K562 (cell line): Measurements from ENCODE around the gene RMC1. TPM values are rescaled to one million over a fixed set of nuclear protein-coding genes. Genes with fewer than 3 reads are reported as not detected.

Experiments used
- ATAC-seq: fragments of 200-7000 bp; cut with Tn5 transposase; 3 replicates; pipeline ENCODE4 v1.9.1; 2020; ENCODE audit warnings: moderate library complexity
- BruUV-seq: library from RNA; stranded (reverse); fragments of 400-500 nt; replicated peaks from 2 replicates; lab custom pipeline; 2021; lab: Mats Ljungman, UMichigan
- CTCF ChIA-PET: fragments of 300-600 bp; formaldehyde crosslinking; extraction: SDS; loops from one replicate; lab custom pipeline; 2021; ENCODE audit warnings: low intra/inter-chr PET ratio; lab: Yijun Ruan, JAX
- POLR2A ChIA-PET: fragments of 300-600, 350-650 bp; sonication (Branson Sonifier 250); formaldehyde crosslinking; extraction: SDS; loops from one replicate; lab custom pipeline; 2021; ENCODE audit warnings: antibody characterized with exemption, inconsistent platforms; lab: Yijun Ruan, JAX
- DNase-seq, 4 experiments: peaks; one replicate each; pipeline versions ENCODE4 v3.0.0 to v3.0.0-alpha.2; 2011 to 2018; ENCODE audit warnings: low spot score in 3 of 4, mixed read lengths in 3 of 4; ENCODE audit errors: extremely low read depth in 1 of 4
- FAIRE-seq: peaks from 2 replicates; lab custom pipeline; 2011; peaks lifted over from hg19 to GRCh38; lab: Jason Lieb, UNC
- H2AFZ ChIP-seq: 2 replicates; pipeline ENCODE4 v1.6.0; 2011; ENCODE audit warnings: low read depth, low read length, control low read depth, inconsistent platforms
- H3K27ac ChIP-seq: fragments of 200-600 bp; 3 replicates; pipeline ENCODE4 v1.8.0; 2011; ENCODE audit warnings: low read depth, mild to moderate bottlenecking, control low read depth, inconsistent platforms, low read length, moderate library complexity, mixed read lengths; ENCODE audit errors: extremely low read depth
- H3K27me3 ChIP-seq, 2 experiments: fragments of 300-600 bp in 1 of 2; 2 replicates in 1 of 2; 3 replicates in 1 of 2; pipeline versions ENCODE4 v1.6.0 to v1.8.0; 2011; ENCODE audit warnings: inconsistent platforms in 2 of 2, low read length in 2 of 2, mild to moderate bottlenecking in 1 of 2, mixed read lengths in 1 of 2, moderate library complexity in 1 of 2; ENCODE audit not compliant: control insufficient read depth in 2 of 2, insufficient read depth in 2 of 2
- H3K36me3 ChIP-seq: fragments of 300-600 bp; 3 replicates; pipeline ENCODE4 v1.8.0; 2011; ENCODE audit warnings: mild to moderate bottlenecking, low read length, inconsistent platforms; ENCODE audit not compliant: control insufficient read depth, insufficient read depth
- H3K4me1 ChIP-seq, 2 experiments: fragments of 200-600 bp in 1 of 2; replicated peaks in 1 of 2; 2 replicates in 1 of 2; 3 replicates in 1 of 2; pipeline versions ENCODE4 v1.5.1 to v1.8.0; 2011; ENCODE audit warnings: inconsistent platforms in 2 of 2, low read length in 2 of 2, mild to moderate bottlenecking in 1 of 2, mixed read lengths in 1 of 2, moderate library complexity in 1 of 2; ENCODE audit not compliant: control insufficient read depth in 2 of 2, insufficient read depth in 2 of 2
- H3K4me2 ChIP-seq: 2 replicates; pipeline ENCODE4 v1.6.1; 2011; ENCODE audit warnings: low read length, control low read depth, inconsistent platforms, mixed read lengths; ENCODE audit not compliant: insufficient read depth
- H3K4me3 ChIP-seq: fragments of 200-600 bp; sonication (generic), shearing (Covaris generic); 2 replicates; pipeline ENCODE4 v1.5.1; 2016; ENCODE audit warnings: control low read depth, inconsistent platforms
- H3K79me2 ChIP-seq: fragments of 200-600 bp; 3 replicates; pipeline ENCODE4 v1.8.0; 2011; ENCODE audit warnings: low read length, inconsistent platforms; ENCODE audit not compliant: control insufficient read depth, insufficient read depth
- H3K9ac ChIP-seq, 2 experiments: 2 replicates each; pipeline versions ENCODE4 v1.6.0 to v1.6.1; 2011; ENCODE audit warnings: low read depth in 2 of 2, low read length in 2 of 2, control low read depth in 1 of 2, inconsistent platforms in 1 of 2, mild to moderate bottlenecking in 1 of 2, mixed read lengths in 1 of 2; ENCODE audit not compliant: insufficient read depth in 1 of 2
- H3K9me1 ChIP-seq: one replicate; pipeline ENCODE4 v1.6.0; 2011; ENCODE audit warnings: inconsistent platforms, mild to moderate bottlenecking, low read length, moderate library complexity; ENCODE audit not compliant: control insufficient read depth, insufficient read depth
- H3K9me3 ChIP-seq: replicated peaks from 2 replicates; pipeline ENCODE4 v1.5.1; 2011; ENCODE audit warnings: low read depth, low read length, inconsistent platforms; ENCODE audit not compliant: control insufficient read depth, insufficient read depth
- H4K20me1 ChIP-seq: replicated peaks from 2 replicates; pipeline ENCODE4 v1.6.1; 2011; ENCODE audit warnings: low read length, inconsistent platforms, mixed read lengths; ENCODE audit not compliant: control insufficient read depth, insufficient read depth
- ATF2 ChIP-seq: sonication (generic); formaldehyde crosslinking; IDR thresholded peaks from 2 replicates; pipeline ENCODE4 v1.8.1; 2022; ENCODE audit warnings: missing genetic modification reagents
- BDP1 ChIP-seq: IDR thresholded peaks from 3 replicates; pipeline ENCODE4 v1.6.1; 2011; ENCODE audit not compliant: insufficient read length, insufficient read depth
- CBX2 ChIP-seq: fragments of 200-600 bp; sonication (generic); IDR thresholded peaks from one replicate; pipeline ENCODE4 v1.6.1; 2012; ENCODE audit warnings: mild to moderate bottlenecking, low read length, inconsistent platforms; ENCODE audit not compliant: insufficient read depth, poor library complexity, severe bottlenecking
- HMBOX1 ChIP-seq: sonication (generic); IDR thresholded peaks from 2 replicates; pipeline ENCODE4 v1.6.1; 2016
- MAFK ChIP-seq: IDR thresholded peaks from 2 replicates; pipeline ENCODE4 v1.6.1; 2011; ENCODE audit warnings: low read length, improper control_type of control experiment
- MTA2 ChIP-seq: fragments of 450-650 bp; IDR thresholded peaks from 2 replicates; pipeline ENCODE4 v1.6.1; 2016; ENCODE audit warnings: low read depth
- NCOA6 ChIP-seq: fragments of 450-650 bp; IDR thresholded peaks from 2 replicates; pipeline ENCODE4 v1.6.1; 2017; ENCODE audit warnings: mild to moderate bottlenecking
- YBX1 ChIP-seq: fragments of 450-650 bp; IDR thresholded peaks from 2 replicates; pipeline ENCODE4 v1.7.1; 2016; ENCODE audit warnings: mild to moderate bottlenecking
- ZNF253 ChIP-seq: fragments of 250-450 bp; sonication (Bioruptor Pico); conservative IDR thresholded peaks from 2 replicates; pipeline ENCODE4 v1.6.1; 2021; ENCODE audit warnings: mild to moderate bottlenecking
- ZNF561 ChIP-seq: fragments of 450-650 bp; formaldehyde crosslinking; conservative IDR thresholded peaks from 2 replicates; pipeline ENCODE4 v1.4.0; 2020; ENCODE audit warnings: mild to moderate bottlenecking, moderate library complexity
- WGBS: fragments of 100-300 bp; shearing (Covaris generic); methylation state at CpG from one replicate; pipeline ENCODE4 v1.1.6; 2016; ENCODE audit warnings: low coverage, mixed read lengths; ENCODE audit not compliant: insufficient coverage; ENCODE audit errors: missing lambda C conversion rate; 5-methylcytosine and 5-hydroxymethylcytosine counted together
- in situ Hi-C: fragments of 300-500 bp; cut with MboI; formaldehyde crosslinking; loops from 4 replicates; pipeline ENCODE4 v1.15.0; 2018; ENCODE audit warnings: inconsistent platforms, mixed read lengths
- intact Hi-C: fragments of 100-400 bp; cut with micrococcal nuclease; formaldehyde crosslinking; loops from 2 replicates; pipeline ENCODE4 v1.14.2; 2022
- polyA plus RNA-seq, 8 experiments: library from polyadenylated mRNA; depleted of rRNA in 4 of 8; stranded (reverse) in 5 of 8; unstranded in 3 of 8; fragments of >200 nt; fragmentation: Nextera tagmentation in 2 of 8; fragmentation: Illumina TruSeq in 1 of 8; extraction: Ambion mirVana in 2 of 8; extraction: Trizol in 1 of 8; gene quantifications; 2 replicates each; pipeline versions ENCODE4 v1.2.1 to v1.2.3, GENCODE V29; 2011 to 2014; ENCODE audit warnings: inconsistent platforms in 1 of 8, missing spikeins in 1 of 8
- total RNA-seq, 7 experiments: library from RNA; depleted of rRNA in 6 of 7; stranded (reverse); fragments of >200 nt in 6 of 7; fragmentation: Illumina TruSeq in 2 of 7; extraction: Trizol in 2 of 7; gene quantifications; 2 replicates each; pipeline versions ENCODE4 v1.2.1 to v1.2.3, GENCODE V29; 2011 to 2021; ENCODE audit warnings: low replicate concordance in 1 of 7
- TF ChIP-seq, protein P1 (sequence below): fragments of 250-450 bp; sonication (Bioruptor Pico); IDR thresholded peaks from 2 replicates; pipeline ENCODE4 v1.8.0; 2021; ENCODE audit warnings: mild to moderate bottlenecking, moderate library complexity
- TF ChIP-seq, protein P2 (sequence below): fragments of 250-450 bp; sonication (Bioruptor Pico); IDR thresholded peaks from 2 replicates; pipeline ENCODE4 v1.8.0; 2021; ENCODE audit warnings: moderate library complexity, mild to moderate bottlenecking, inconsistent platforms

The RMC1 gene
- total and polyA plus RNA-seq, 9 of the 15 experiments (the other 6 are each of a cell fraction or from before 2014, with no cell fraction given), result 7.5 to 42.4 (median 35.5) TPM

DNA sequence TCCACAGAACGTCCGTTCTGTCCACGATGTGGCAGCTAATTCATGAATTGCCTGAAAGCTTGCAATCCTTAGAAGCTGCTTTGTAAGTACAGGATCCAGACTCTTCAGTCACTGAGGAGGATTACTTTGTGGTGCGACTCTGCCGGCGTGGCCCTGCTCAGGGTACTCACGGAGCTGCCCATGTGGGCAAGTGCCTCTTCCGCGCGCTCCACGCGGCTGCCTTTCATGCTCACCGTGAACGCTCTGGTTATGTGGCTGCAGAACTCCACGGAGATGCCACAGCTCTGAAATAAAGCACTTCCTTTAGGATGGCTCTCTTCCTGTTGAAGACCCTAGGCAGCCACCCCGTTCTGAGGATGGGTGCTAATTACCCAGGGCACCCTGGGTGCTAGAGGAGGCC is 31.0 kb downstream of the RMC1 start:
- 94% methylated on average over 16 of the region's 16 CpGs for WGBS
- TF ChIP-seq ZNF253 (CRISPR knock-in tag), result no peak
- TF ChIP-seq CBX2, result no peak
- no peak for TF ChIP-seq YBX1
- no peak for TF ChIP-seq HMBOX1
- TF ChIP-seq MTA2, result no peak
- TF ChIP-seq NCOA6, result no peak
- no peak for TF ChIP-seq MAFK
- TF ChIP-seq ZNF561 (CRISPR knock-in tag), result no peak
- no peak for TF ChIP-seq ATF2 (CRISPR knock-in tag)
- TF ChIP-seq, protein P1, sequence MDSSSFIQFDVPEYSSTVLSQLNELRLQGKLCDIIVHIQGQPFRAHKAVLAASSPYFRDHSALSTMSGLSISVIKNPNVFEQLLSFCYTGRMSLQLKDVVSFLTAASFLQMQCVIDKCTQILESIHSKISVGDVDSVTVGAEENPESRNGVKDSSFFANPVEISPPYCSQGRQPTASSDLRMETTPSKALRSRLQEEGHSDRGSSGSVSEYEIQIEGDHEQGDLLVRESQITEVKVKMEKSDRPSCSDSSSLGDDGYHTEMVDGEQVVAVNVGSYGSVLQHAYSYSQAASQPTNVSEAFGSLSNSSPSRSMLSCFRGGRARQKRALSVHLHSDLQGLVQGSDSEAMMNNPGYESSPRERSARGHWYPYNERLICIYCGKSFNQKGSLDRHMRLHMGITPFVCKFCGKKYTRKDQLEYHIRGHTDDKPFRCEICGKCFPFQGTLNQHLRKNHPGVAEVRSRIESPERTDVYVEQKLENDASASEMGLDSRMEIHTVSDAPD (CRISPR knock-in tag), result no peak
- TF ChIP-seq BDP1, result no peak
- TF ChIP-seq, protein P2, sequence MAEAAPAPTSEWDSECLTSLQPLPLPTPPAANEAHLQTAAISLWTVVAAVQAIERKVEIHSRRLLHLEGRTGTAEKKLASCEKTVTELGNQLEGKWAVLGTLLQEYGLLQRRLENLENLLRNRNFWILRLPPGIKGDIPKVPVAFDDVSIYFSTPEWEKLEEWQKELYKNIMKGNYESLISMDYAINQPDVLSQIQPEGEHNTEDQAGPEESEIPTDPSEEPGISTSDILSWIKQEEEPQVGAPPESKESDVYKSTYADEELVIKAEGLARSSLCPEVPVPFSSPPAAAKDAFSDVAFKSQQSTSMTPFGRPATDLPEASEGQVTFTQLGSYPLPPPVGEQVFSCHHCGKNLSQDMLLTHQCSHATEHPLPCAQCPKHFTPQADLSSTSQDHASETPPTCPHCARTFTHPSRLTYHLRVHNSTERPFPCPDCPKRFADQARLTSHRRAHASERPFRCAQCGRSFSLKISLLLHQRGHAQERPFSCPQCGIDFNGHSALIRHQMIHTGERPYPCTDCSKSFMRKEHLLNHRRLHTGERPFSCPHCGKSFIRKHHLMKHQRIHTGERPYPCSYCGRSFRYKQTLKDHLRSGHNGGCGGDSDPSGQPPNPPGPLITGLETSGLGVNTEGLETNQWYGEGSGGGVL (CRISPR knock-in tag), result no peak
- H4K20me1 ChIP-seq, result peaks cover 2% of the 10 kb centered on the region
- H3K79me2 ChIP-seq, result no peaks in the 10 kb centered on the region
- ATAC-seq, result no peak
- intact Hi-C loops (no loop called here), in situ Hi-C loops (no loop called here)
- no peak overlapping the region for H3K4me2 ChIP-seq
- H3K9me1 ChIP-seq, result no peaks in the 10 kb centered on the region
- no peaks in the 10 kb centered on the region for H3K9me3 ChIP-seq
- no peak for FAIRE-seq
- H3K27ac ChIP-seq, result no peak overlapping the region
- no peak overlapping the region for H3K9ac ChIP-seq
- H3K36me3 ChIP-seq, result peaks cover 97% of the 10 kb centered on the region
- POLR2A ChIA-PET, result interaction anchor here (0.6 kb wide), 2 partner anchors 15 to 909 kb away, joined by 3 read pairs; no protein-coding TSS in a partner anchor
- BruUV-seq, result no TSS peak
- peaks cover 5 to 11% of the 10 kb centered on the region in 2 experiments for H3K4me1 ChIP-seq
- H3K4me3 ChIP-seq, result no peak overlapping the region
- H2AFZ ChIP-seq, result no peak overlapping the region
- no peaks in the 10 kb centered on the region for H3K27me3 ChIP-seq
- CTCF ChIA-PET, result no interaction called here
- no peak for DNase-seq
